Naive thymus-derived CD8-positive, alpha-beta T cell (primary cell): ENCODE measurements around the gene PRKACA. TPM values are rescaled to one million over a fixed set of nuclear protein-coding genes. Genes with fewer than 3 reads are reported as not detected.

Source experiments
- ATAC-seq, 2 donors: fragments of 150-1000 bp; cut with Tn5 transposase in 1 of 2; sonication (Bioruptor Pico), chemical (Tn5 transposase) in 1 of 2; 1 replicate in 1 of 2; 2 replicates in 1 of 2; pipeline ENCODE4 v1.10.0; 2021; ENCODE audit warnings: mild to moderate bottlenecking in 2 of 2, moderate library complexity in 2 of 2
- POLR2A ChIA-PET: fragments of 350-600 bp; sonication (Branson Sonifier 250); formaldehyde crosslinking; loops from one replicate; lab custom pipeline; 2021; ENCODE audit warnings: antibody characterized with exemption; lab: Charles Lee
- DNase-seq, 10 donors: peaks; one replicate each; pipeline versions ENCODE4 v3.0.0 to v3.0.0-alpha.2; 2020 to 2022
- H3K27ac Mint-ChIP-seq, 10 donors: one replicate each; pipeline ENCODE4 v1.8.0; 2020 to 2022; ENCODE audit warnings: mild to moderate bottlenecking in 10 of 10, mixed read lengths in 10 of 10, moderate library complexity in 4 of 10, inconsistent platforms in 1 of 10
- H3K27me3 Mint-ChIP-seq, 5 donors: one replicate each; pipeline ENCODE4 v1.8.0; 2021 to 2022; ENCODE audit warnings: mixed read lengths in 5 of 5
- H3K36me3 Mint-ChIP-seq, 3 donors: one replicate each; pipeline ENCODE4 v1.8.0; 2020 to 2022; ENCODE audit warnings: mixed read lengths in 3 of 3, mild to moderate bottlenecking in 2 of 3, inconsistent platforms in 1 of 3
- H3K4me1 Mint-ChIP-seq, 4 donors: one replicate each; pipeline ENCODE4 v1.8.0; 2021 to 2022; ENCODE audit warnings: mixed read lengths in 4 of 4
- H3K4me3 Mint-ChIP-seq, 10 donors: one replicate each; pipeline ENCODE4 v1.8.0; 2020 to 2022; ENCODE audit warnings: mild to moderate bottlenecking in 10 of 10, mixed read lengths in 10 of 10, moderate library complexity in 6 of 10, inconsistent platforms in 1 of 10
- H3K9me3 Mint-ChIP-seq, 9 donors: one replicate each; pipeline ENCODE4 v1.8.0; 2020 to 2022; ENCODE audit warnings: mixed read lengths in 9 of 9, mild to moderate bottlenecking in 3 of 9, inconsistent platforms in 1 of 9, moderate library complexity in 1 of 9
- polyA plus RNA-seq, 3 donors: library from polyadenylated mRNA; unstranded; fragments of 300-500 nt; fragmentation: Illumina TruSeq; gene quantifications; one replicate each; pipeline ENCODE4 v1.2.3, GENCODE V29; 2021
- total RNA-seq, 8 experiments: library from RNA in 2 of 8; stranded (reverse) in 2 of 8; gene quantifications; one replicate each; pipeline ENCODE4 v1.2.3 and lab custom pipeline; 2021 to 2026

The PRKACA gene
- 10 to 100 TPM; 54.7 to 56.8 TPM for total RNA-seq
- 1 to 10 TPM; 1.1 to 1.8 (median 1.3) TPM for polyA plus RNA-seq
- 5.4 to 14.9 (median 10.6) reads per million in 6 experiments for total RNA-seq (lab: John Stamatoyannopoulos, UW)

DNA sequence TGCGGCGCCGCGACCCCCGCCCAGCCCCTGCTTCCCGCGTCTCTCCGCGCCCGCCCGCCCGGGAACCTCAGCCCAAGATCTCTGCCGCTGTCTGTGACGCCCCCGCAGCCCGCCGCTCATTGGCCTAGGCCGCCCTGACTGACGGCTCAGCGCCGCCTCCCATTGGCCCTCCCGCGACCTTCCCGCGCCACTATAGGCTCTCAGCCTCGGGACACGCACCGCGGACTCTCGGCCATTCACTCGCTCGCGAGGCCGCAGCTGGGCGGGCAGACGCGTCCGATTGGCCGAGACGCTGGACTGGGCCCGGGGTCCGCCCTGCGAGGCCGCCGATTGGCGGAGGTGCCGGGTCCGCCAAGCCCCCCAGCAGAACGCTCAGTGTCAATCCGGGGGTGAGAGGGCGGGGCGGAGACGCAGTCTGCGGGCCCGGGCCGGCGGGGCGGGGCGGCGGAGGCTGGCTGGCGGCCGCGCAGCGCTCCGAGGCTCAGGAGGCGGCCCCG, at the start of gene PRKACA:
TSS of gene PRKACA (minus strand) at position 95 of the 497 bp plus-strand sequence. CDS start 215 bp downstream, outside the sequence.
- ATAC-seq (peak; percentile 90 to 94), DNase-seq (peak; percentile 94 to 99 (median 98))
- Mint-ChIP-seq H3K36me3 (no peaks in the 10 kb centered on the region), H3K27me3 (no peaks in the 10 kb centered on the region), H3K9me3 (no peaks in the 10 kb centered on the region), H3K4me3 (peak within 1 kb of the TSS; percentile 86 to 99 (median 96)), H3K27ac (peak within 1 kb of the TSS; percentile 89 to 99 (median 98)), H3K4me1 (peaks cover 25 to 50% (median 48%) of the 10 kb centered on the region in 4 donors)
- POLR2A ChIA-PET: interaction anchor here (0.7 to 5.2 kb wide), 8 partner anchors 19 to 433 kb away, joined by 3 to 46 read pairs (median 6); partner anchors contain the start of genes ASF1B and RFX1

DNA sequence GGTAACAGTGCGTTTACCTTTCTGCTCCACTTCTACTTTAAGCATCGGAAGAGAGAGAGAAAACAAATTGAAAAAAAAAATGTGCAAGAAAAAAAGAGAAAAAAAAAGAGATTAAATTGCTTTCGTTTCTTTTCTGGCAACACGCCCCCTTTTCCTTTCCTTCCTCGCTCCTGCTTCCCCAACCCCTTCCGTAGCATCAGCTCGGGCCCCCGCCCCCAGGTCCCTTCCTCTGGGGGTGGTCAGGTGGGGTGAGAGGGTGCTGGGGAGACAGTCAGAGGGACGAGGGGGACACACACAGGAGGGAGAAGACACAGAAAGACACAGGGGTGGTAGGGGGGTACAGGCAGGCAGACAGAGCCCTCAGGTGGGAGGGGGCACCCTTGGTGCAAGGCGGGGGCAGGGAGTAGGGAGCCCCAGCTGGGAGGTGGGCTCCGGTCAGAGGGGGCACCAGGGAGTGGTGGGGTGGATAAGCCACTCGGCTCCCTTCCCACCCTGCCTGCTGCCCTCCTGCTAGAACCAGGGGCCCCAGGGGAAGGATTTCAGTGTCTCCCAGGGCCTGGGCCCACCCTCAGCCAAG, 49.5 kb upstream of the PRKACA start:
- Mint-ChIP-seq H3K4me3 (peak overlapping the region; percentile 76 to 93 (median 89)), H3K4me1 (peaks cover 20 to 33% (median 25%) of the 10 kb centered on the region in 4 donors), H3K27me3 (no peaks in the 10 kb centered on the region), H3K9me3 (no peaks in the 10 kb centered on the region), H3K27ac (peak overlapping the region; percentile 90 to 97 (median 93)), H3K36me3 (peaks cover 0 to 23% (median 22%) of the 10 kb centered on the region in 3 donors)
- POLR2A ChIA-PET: interaction anchor here (0.6 to 3.6 kb wide), 9 partner anchors 9 to 606 kb away, joined by 3 to 33 read pairs (median 3); partner anchors contain the start of gene ASF1B
- DNase-seq: peak in 2 of 10 donors; percentile 21 to 35
- peak; percentile 37 to 38 for ATAC-seq

DNA sequence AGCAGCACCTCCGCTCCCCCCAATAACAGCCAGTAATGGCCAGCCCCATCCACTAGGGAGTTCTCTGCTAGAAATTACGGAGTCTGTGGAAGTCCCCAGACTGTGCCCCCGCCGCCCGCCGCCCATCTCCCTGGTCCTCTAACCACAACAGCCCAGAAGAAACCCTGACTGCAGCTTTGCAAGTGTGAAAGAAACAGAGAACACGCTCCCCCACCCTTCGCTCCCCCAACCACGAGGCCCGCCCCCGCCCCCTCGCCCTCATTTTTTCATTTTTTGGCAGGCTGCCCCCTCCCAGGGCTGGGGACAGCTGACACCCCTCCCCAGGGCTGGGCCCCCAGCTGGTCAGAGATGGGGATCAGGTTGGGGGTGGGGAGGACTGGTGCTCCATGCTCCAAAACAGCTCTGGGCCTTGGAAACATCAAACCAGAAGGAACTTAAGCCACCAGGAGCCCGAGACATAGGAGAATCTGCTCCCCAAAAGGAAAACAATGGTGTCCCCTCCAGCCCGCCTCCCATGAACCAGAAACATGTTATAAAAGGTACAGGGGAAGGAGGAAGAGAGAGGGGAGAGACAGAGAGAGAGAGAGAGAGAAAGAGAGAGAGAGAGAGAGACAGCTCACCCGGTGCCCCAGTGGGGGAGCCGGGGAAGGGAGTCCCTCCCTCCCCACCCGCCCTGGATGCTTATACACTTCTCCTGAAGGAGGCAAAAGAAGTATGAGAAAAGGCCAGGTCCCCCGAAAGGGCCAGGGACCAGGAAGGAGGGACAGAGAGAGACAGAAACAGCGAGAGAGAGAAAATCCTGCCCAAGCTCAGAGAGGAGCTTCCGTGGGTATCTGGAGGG, 48.6 kb upstream of the PRKACA start:
- peaks cover 20 to 33% (median 25%) of the 10 kb centered on the region in 4 donors for H3K4me1 Mint-ChIP-seq
- peak overlapping the region; percentile 76 to 93 (median 89) for H3K4me3 Mint-ChIP-seq
- no peaks in the 10 kb centered on the region for H3K9me3 Mint-ChIP-seq
- ATAC-seq (peak; percentile 29 to 43), DNase-seq (peak in 5 of 10 donors; percentile 25 to 45 (median 34))
- H3K27me3 Mint-ChIP-seq: no peaks in the 10 kb centered on the region
- peaks cover 0 to 20% (median 18%) of the 10 kb centered on the region in 3 donors for H3K36me3 Mint-ChIP-seq
- H3K27ac Mint-ChIP-seq: peak overlapping the region; percentile 90 to 97 (median 93)
- POLR2A ChIA-PET: interaction anchor here (0.6 to 3.6 kb wide), 10 partner anchors 8 to 392 kb away, joined by 3 to 33 read pairs (median 3); partner anchors contain the start of gene ASF1B

DNA sequence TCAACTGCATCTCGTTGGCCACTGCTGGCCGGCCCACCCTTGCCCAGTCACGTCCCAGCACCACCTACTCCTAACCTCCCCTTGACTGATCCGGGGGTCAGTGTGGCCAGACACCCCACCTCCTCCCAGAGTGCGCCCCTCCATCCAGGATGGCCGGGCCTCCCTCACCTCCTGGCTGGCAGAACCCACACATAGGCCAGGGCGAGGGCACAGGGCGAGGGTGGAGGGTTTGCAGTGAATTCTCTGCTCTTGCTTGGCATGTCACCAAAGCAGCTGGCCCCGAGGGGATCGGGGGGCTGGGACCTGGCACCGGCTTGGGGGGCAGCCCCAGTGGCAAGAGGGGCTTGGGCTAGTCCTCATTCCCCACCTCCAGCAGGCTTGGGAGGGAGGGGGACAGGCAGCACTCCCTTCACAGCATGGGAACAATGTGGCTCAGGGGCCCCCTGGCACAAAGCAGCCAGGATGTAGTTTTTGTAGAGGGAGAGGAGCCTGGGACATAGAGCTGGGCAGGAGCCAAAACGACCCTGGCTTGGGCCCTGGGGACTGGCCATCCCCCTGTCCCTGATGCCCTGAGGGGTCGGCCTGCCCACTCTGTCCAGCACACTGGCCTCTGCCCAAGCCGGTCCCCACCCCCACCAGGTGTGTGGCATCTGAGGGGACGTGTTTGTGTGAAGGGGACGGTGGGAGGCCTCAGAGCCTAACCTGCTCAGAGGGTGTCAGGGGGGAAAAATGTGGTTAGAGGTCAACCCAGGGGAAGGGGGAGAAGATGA, 47.3 kb upstream of the PRKACA start:
- H3K36me3 Mint-ChIP-seq: peaks cover 0 to 7% (median 5%) of the 10 kb centered on the region in 3 donors
- H3K9me3 Mint-ChIP-seq: no peaks in the 10 kb centered on the region
- H3K4me3 Mint-ChIP-seq: peak overlapping the region in 1 of 10 donors; percentile 93
- POLR2A ChIA-PET: interaction anchor here (0.6 to 1.2 kb wide), 2 partner anchors 12 to 273 kb away, joined by 3 to 6 read pairs; no protein-coding TSS in a partner anchor
- H3K4me1 Mint-ChIP-seq: peaks cover 20 to 33% (median 25%) of the 10 kb centered on the region in 4 donors
- ATAC-seq (no peak), DNase-seq (no peak)
- H3K27ac Mint-ChIP-seq: peak overlapping the region in 4 of 10 donors; percentile 10 to 69 (median 30)
- no peaks in the 10 kb centered on the region for H3K27me3 Mint-ChIP-seq

GRCh38 chr19:14164082-14164481, 46.5 kb upstream of the PRKACA start:
- Mint-ChIP-seq H3K9me3 (no peaks in the 10 kb centered on the region), H3K4me1 (peaks cover 18 to 33% (median 25%) of the 10 kb centered on the region in 4 donors), H3K4me3 (no peak overlapping the region), H3K27ac (no peak overlapping the region), H3K27me3 (no peaks in the 10 kb centered on the region), H3K36me3 (peaks cover 0 to 3% (median under 1%) of the 10 kb centered on the region in 3 donors)
- no peak for ATAC-seq
- POLR2A ChIA-PET: interaction anchor here (0.6 kb wide), 1 partner anchor 27 kb away, joined by 3 read pairs; no protein-coding TSS in a partner anchor
- no peak for DNase-seq

GRCh38 chr19:14162871-14163297, 45.3 kb upstream of the PRKACA start:
- peaks cover 12 to 24% (median 19%) of the 10 kb centered on the region in 4 donors for H3K4me1 Mint-ChIP-seq
- POLR2A ChIA-PET: no interaction called here
- no peak for ATAC-seq
- H3K27me3 Mint-ChIP-seq: no peaks in the 10 kb centered on the region
- H3K27ac Mint-ChIP-seq: peak overlapping the region in 2 of 10 donors; percentile 15 to 47
- H3K36me3 Mint-ChIP-seq: peaks cover 0 to 7% (median 3%) of the 10 kb centered on the region in 3 donors
- H3K4me3 Mint-ChIP-seq: no peak overlapping the region
- no peak for DNase-seq
- H3K9me3 Mint-ChIP-seq: no peaks in the 10 kb centered on the region

DNA sequence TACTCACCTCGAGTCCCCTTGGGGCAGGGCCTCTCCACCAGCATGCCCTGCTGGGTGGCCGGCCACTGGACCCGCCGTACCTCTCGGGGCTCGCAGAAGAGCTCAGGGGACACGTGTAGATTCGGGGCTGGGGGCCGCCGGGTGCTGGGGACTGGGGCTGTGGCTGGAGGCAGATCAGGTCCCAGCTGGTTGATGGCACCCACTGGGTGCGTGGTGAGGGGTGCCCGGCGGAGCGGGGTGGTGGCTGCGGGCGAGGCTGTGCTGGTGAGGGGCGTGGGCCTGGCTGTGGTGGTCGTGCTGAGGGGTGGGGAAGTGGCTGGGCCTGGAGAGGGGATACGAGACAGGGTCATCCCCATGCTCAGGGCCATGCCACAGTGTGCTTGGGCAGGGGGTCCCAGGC, 43.7 kb upstream of the PRKACA start:
- no peak overlapping the region for H3K4me3 Mint-ChIP-seq
- H3K27ac Mint-ChIP-seq: no peak overlapping the region

DNA sequence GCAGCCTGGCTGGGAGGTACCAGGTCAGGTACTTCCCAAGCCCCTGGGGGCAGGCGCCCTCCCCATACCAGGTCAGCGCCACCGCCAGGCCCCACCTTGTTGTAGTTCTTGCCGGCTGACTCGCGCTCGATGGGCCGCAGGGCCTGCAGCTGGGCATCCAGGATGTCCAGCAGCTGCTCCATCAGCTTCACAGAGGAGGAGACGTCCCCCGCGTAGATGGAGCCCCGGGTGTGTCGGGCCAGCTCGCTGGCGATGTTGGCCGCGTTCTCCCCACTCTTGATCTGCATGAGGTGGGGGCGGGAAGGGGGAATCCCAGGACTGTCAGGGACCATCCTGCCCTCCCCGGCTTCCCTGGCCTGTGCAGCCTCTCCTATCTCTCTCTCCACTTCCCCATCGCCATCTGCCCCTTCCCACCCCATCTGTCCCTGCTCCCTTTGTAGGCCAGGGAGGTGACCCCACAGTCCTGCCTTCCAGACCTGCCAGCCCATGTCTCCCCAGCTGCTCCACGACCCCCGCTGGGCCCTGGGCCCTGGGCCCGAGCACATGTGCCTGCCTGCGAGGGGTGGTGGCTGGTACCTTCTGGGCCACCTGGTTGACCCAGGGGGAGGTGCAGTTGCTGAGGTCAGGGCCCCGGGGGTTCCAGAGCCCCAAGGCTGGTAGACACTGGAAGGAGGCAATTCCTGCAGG, 42.6 kb upstream of the PRKACA start:
- ATAC-seq (no peak), DNase-seq (no peak)
- Mint-ChIP-seq H3K4me1 (no peaks in the 10 kb centered on the region), H3K27me3 (no peaks in the 10 kb centered on the region), H3K27ac (no peak overlapping the region), H3K9me3 (no peaks in the 10 kb centered on the region), H3K4me3 (no peak overlapping the region), H3K36me3 (peaks cover 0 to 18% (median 5%) of the 10 kb centered on the region in 3 donors)
- POLR2A ChIA-PET: interaction anchor here (0.6 to 1.4 kb wide), 3 partner anchors 10 to 12 kb away, joined by 3 to 5 read pairs (median 3); no protein-coding TSS in a partner anchor

More for the DNA sequence above, 43.7 kb upstream of the PRKACA start:
- Mint-ChIP-seq H3K4me1 (peaks cover 1 to 9% (median 7%) of the 10 kb centered on the region in 4 donors), H3K9me3 (no peaks in the 10 kb centered on the region), H3K36me3 (peaks cover 0 to 14% (median 5%) of the 10 kb centered on the region in 3 donors), H3K27me3 (no peaks in the 10 kb centered on the region)
- no peak for DNase-seq
- ATAC-seq: no peak
- POLR2A ChIA-PET: interaction anchor here (0.6 to 1.4 kb wide), 3 partner anchors 11 to 277 kb away, joined by 3 to 6 read pairs (median 5); no protein-coding TSS in a partner anchor

GRCh38 chr19:14159059-14159458, 41.5 kb upstream of the PRKACA start:
- Mint-ChIP-seq H3K27ac (peak overlapping the region in 2 of 10 donors; percentile 22 to 44), H3K9me3 (no peaks in the 10 kb centered on the region), H3K4me1 (no peaks in the 10 kb centered on the region), H3K36me3 (peaks cover 0 to 22% (median 5%) of the 10 kb centered on the region in 3 donors), H3K4me3 (no peak overlapping the region), H3K27me3 (no peaks in the 10 kb centered on the region)
- ATAC-seq: no peak
- no peak for DNase-seq
- POLR2A ChIA-PET: interaction anchor here (0.6 to 1.5 kb wide), 3 partner anchors 11 to 36 kb away, joined by 3 to 6 read pairs (median 3); no protein-coding TSS in a partner anchor

- Mint-ChIP-seq H3K4me1 (no peaks in the 10 kb centered on the region), H3K4me3 (no peak overlapping the region)
Observed at GRCh38 chr19:14158276-14159023, 40.9 kb upstream of the PRKACA start.

More at GRCh38 chr19:14158276-14159023, 40.9 kb upstream of the PRKACA start:
- ATAC-seq (no peak), DNase-seq (no peak)
- Mint-ChIP-seq H3K27ac (peak overlapping the region in 1 of 10 donors; percentile 22), H3K9me3 (no peaks in the 10 kb centered on the region), H3K36me3 (peaks cover 0 to 22% (median 5%) of the 10 kb centered on the region in 3 donors), H3K27me3 (no peaks in the 10 kb centered on the region)
- POLR2A ChIA-PET: interaction anchor here (0.6 to 1.5 kb wide), 4 partner anchors 8 to 36 kb away, joined by 3 to 6 read pairs (median 3); no protein-coding TSS in a partner anchor
